ENCODE results near the gene PJA2. TPM values are rescaled to one million over a fixed set of nuclear protein-coding genes. Genes with fewer than 3 reads are reported as not detected.

The PJA2 gene
- total RNA-seq, 2 experiments from 2014 or later = 41.3 to 69.7 TPM

DNA sequence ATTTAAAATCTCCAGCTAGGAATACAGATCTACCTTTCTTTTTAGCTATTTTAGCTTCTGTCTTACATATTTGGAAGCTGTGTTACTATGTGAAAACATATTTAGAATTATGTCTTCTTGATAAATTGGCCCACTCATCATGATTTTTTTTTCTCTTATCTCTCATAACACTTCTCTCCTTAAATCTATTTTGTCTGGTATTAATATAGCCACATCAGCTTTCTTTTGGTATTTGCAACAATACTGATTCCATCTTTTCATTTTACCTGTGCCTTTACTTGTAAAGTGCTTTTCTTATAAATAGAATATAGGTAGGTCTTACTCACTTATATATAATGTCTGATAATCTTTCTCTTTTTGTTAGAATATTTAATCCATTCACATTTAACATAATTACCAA, 19.6 kb downstream of the PJA2 start:
- intact Hi-C loops (cut with micrococcal nuclease; ENCODE audit: unreplicated experiment) = no loop called here
- BruUV-seq (replicated peaks) = no TSS peak
- H3K9me2 ChIP-seq (ENCODE audit: insufficient read depth, low read length) = no peaks in the 10 kb centered on the region
- H4K20me1 ChIP-seq (ENCODE audit: insufficient read depth, low read length) = 0 out of 2 replicates have a peak, but pooled peaks cover 4% of the 10 kb centered on the region
- H2AFZ ChIP-seq (ENCODE audit: low read length) = no peak overlapping the region
- no peak for DNase-seq (ENCODE audit: low spot score)
- H3K79me2 ChIP-seq (ENCODE audit: insufficient read depth, low read depth, low read length) = peaks cover 96% of the 10 kb centered on the region
- ChIA-PET CTCF (ENCODE audit: unreplicated experiment) (no interaction called here), POLR2A (interaction anchor here (1.2 to 1.9 kb wide), 3 partner anchors 10 to 25 kb away, joined by 3 to 8 read pairs (median 4); no protein-coding TSS in a partner anchor)
- TF ChIP-seq, protein P1, sequence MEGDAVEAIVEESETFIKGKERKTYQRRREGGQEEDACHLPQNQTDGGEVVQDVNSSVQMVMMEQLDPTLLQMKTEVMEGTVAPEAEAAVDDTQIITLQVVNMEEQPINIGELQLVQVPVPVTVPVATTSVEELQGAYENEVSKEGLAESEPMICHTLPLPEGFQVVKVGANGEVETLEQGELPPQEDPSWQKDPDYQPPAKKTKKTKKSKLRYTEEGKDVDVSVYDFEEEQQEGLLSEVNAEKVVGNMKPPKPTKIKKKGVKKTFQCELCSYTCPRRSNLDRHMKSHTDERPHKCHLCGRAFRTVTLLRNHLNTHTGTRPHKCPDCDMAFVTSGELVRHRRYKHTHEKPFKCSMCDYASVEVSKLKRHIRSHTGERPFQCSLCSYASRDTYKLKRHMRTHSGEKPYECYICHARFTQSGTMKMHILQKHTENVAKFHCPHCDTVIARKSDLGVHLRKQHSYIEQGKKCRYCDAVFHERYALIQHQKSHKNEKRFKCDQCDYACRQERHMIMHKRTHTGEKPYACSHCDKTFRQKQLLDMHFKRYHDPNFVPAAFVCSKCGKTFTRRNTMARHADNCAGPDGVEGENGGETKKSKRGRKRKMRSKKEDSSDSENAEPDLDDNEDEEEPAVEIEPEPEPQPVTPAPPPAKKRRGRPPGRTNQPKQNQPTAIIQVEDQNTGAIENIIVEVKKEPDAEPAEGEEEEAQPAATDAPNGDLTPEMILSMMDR (conservative IDR thresholded peaks at IDR 0.05; ENCODE audit: low read length) = no peak
- no peak for TF ChIP-seq EZH2phosphoT487 (IDR thresholded peaks at IDR 0.05; ENCODE audit: borderline replicate concordance, low read depth, low read length)
- H3K4me2 ChIP-seq (ENCODE audit: low read length) = no peak overlapping the region
- H3K27ac ChIP-seq (ENCODE audit: low read depth, low read length, poor library complexity, severe bottlenecking) = no peak overlapping the region
- H3K9me3 ChIP-seq (ENCODE audit: low read length) = peaks cover 22% of the 10 kb centered on the region; the same call in 1 of the 2 replicates
- peaks cover 61% of the 10 kb centered on the region for H3K36me3 ChIP-seq (ENCODE audit: insufficient read depth, low read length)
- no peak overlapping the region for H3K4me3 ChIP-seq (ENCODE audit: low read depth, low read length, poor library complexity, severe bottlenecking)
- no peaks in the 10 kb centered on the region for H3K4me1 ChIP-seq (ENCODE audit: insufficient read depth, low read length, poor library complexity, severe bottlenecking)

DNA sequence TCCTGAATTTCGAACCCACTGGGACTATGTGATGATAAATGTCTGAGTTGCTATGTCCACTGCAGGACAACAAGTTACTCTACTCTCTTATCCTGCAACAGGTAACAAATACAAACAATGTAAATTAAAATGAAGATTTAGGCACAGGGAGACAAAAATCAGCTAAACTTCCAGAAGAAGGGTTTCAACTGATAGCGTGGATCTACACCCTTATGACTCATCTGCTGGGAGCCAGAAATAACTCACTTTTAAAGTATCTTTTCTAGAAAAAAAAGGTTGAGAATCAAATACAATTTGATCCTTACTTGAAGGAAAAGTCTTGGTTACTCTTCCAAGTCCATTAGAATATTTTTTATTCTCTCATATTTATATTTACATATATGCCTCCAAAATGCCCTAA, 21.4 kb downstream of the PJA2 start:
- Histone ChIP-seq H3K36me3 (ENCODE audit: insufficient read depth, low read length) (peaks cover 49% of the 10 kb centered on the region), H3K4me2 (ENCODE audit: low read length) (no peak overlapping the region), H3K9me3 (ENCODE audit: low read length) (peaks cover 22% of the 10 kb centered on the region; the same call in 1 of the 2 replicates), H3K79me2 (ENCODE audit: insufficient read depth, low read depth, low read length) (peaks cover 97% of the 10 kb centered on the region), H3K4me1 (ENCODE audit: insufficient read depth, low read length, poor library complexity, severe bottlenecking) (no peaks in the 10 kb centered on the region), H3K9me2 (ENCODE audit: insufficient read depth, low read length) (no peaks in the 10 kb centered on the region), H3K27ac (ENCODE audit: low read depth, low read length, poor library complexity, severe bottlenecking) (no peak overlapping the region), H3K4me3 (ENCODE audit: low read depth, low read length, poor library complexity, severe bottlenecking) (no peak overlapping the region), H4K20me1 (ENCODE audit: insufficient read depth, low read length) (0 out of 2 replicates have a peak, but pooled peaks cover 4% of the 10 kb centered on the region), H2AFZ (ENCODE audit: low read length) (no peak overlapping the region)
- no peak for TF ChIP-seq EZH2phosphoT487 (IDR thresholded peaks at IDR 0.05; ENCODE audit: borderline replicate concordance, low read depth, low read length)
- TF ChIP-seq, protein P1 (conservative IDR thresholded peaks at IDR 0.05; ENCODE audit: low read length) = no peak
- intact Hi-C loops (cut with micrococcal nuclease; ENCODE audit: unreplicated experiment) = no loop called here
- no TSS peak for BruUV-seq (replicated peaks)
- CTCF ChIA-PET (ENCODE audit: unreplicated experiment) = no interaction called here
- POLR2A ChIA-PET = no interaction called here
- no peak for DNase-seq (ENCODE audit: low spot score)

DNA sequence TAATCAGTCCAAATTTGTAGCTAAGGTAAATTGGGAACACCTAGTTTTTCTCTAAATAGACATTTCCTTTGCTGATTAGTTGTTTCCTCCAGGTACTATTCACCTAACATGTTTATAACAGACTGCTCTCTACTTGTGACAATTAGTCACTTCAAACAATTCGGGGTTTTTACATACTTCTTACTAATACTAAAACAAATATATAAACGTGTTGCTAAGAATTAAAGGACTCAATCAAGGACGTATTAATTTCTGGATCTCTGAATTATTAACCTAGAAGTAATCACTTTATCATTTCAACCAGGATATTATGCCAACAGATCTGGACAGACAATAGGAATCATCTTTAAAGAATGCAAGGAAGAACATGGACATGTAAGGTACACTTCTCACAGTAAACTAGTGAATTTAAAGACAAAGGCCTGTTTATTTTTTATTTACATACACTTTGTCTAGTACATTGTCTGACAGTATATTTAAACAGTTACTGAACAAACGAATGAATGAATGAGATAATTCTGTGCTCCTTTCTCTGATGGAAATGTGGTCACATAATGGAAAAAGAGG, 22.3 kb downstream of the PJA2 start:
- Histone ChIP-seq H2AFZ (ENCODE audit: low read length) (no peak overlapping the region), H4K20me1 (ENCODE audit: insufficient read depth, low read length) (0 out of 2 replicates have a peak, but pooled peaks cover 4% of the 10 kb centered on the region), H3K4me3 (ENCODE audit: low read depth, low read length, poor library complexity, severe bottlenecking) (no peak overlapping the region), H3K36me3 (ENCODE audit: insufficient read depth, low read length) (peaks cover 49% of the 10 kb centered on the region), H3K9me2 (ENCODE audit: insufficient read depth, low read length) (no peaks in the 10 kb centered on the region), H3K4me1 (ENCODE audit: insufficient read depth, low read length, poor library complexity, severe bottlenecking) (no peaks in the 10 kb centered on the region), H3K79me2 (ENCODE audit: insufficient read depth, low read depth, low read length) (peaks cover 94% of the 10 kb centered on the region), H3K27ac (ENCODE audit: low read depth, low read length, poor library complexity, severe bottlenecking) (no peak overlapping the region), H3K9me3 (ENCODE audit: low read length) (peaks cover 17% of the 10 kb centered on the region; the same call in 1 of the 2 replicates), H3K4me2 (ENCODE audit: low read length) (no peak overlapping the region)
- intact Hi-C loops (cut with micrococcal nuclease; ENCODE audit: unreplicated experiment) = no loop called here
- ChIA-PET POLR2A (interaction anchor here (0.6 to 1.5 kb wide), 2 partner anchors 16 to 43 kb away, joined by 3 to 7 read pairs; no protein-coding TSS in a partner anchor), CTCF (ENCODE audit: unreplicated experiment) (no interaction called here)
- TF ChIP-seq EZH2phosphoT487 (IDR thresholded peaks at IDR 0.05; ENCODE audit: borderline replicate concordance, low read depth, low read length) = no peak
- TF ChIP-seq, protein P1 (conservative IDR thresholded peaks at IDR 0.05; ENCODE audit: low read length) = no peak
- no TSS peak for BruUV-seq (replicated peaks)
- no peak for DNase-seq (ENCODE audit: low spot score)

Data from OCI-LY7 (cell line).